Skeletal muscle satellite cell (primary cell): Measurements from ENCODE around the gene HACD4.

Experiments used
- H3K27me3 ChIP-seq: 2 replicates; pipeline ENCODE4 v1.7.0; 2013; ENCODE audit warnings: low read length; ENCODE audit not compliant: control insufficient read depth, insufficient read depth
- H3K36me3 ChIP-seq: 2 replicates; pipeline ENCODE4 v1.7.0; 2013; ENCODE audit warnings: mild to moderate bottlenecking, control low read depth, low read length; ENCODE audit not compliant: insufficient read depth
- H3K4me1 ChIP-seq: 2 replicates; pipeline ENCODE4 v1.7.0; 2013; ENCODE audit warnings: low read length; ENCODE audit not compliant: control insufficient read depth, insufficient read depth
- H3K4me2 ChIP-seq: 2 replicates; pipeline ENCODE4 v1.7.0; 2013; ENCODE audit warnings: mild to moderate bottlenecking, low read length
- H3K4me3 ChIP-seq: 2 replicates; pipeline ENCODE4 v1.7.0; 2013; ENCODE audit warnings: low read length
- H3K9ac ChIP-seq: 2 replicates; pipeline ENCODE4 v1.7.0; 2013; ENCODE audit warnings: mild to moderate bottlenecking, low read depth, low read length, moderate library complexity
- H3K9me3 ChIP-seq: replicated peaks from 2 replicates; pipeline ENCODE4 v1.7.0; 2013; ENCODE audit warnings: mild to moderate bottlenecking, control low read depth, low read length

Gene HACD4

DNA sequence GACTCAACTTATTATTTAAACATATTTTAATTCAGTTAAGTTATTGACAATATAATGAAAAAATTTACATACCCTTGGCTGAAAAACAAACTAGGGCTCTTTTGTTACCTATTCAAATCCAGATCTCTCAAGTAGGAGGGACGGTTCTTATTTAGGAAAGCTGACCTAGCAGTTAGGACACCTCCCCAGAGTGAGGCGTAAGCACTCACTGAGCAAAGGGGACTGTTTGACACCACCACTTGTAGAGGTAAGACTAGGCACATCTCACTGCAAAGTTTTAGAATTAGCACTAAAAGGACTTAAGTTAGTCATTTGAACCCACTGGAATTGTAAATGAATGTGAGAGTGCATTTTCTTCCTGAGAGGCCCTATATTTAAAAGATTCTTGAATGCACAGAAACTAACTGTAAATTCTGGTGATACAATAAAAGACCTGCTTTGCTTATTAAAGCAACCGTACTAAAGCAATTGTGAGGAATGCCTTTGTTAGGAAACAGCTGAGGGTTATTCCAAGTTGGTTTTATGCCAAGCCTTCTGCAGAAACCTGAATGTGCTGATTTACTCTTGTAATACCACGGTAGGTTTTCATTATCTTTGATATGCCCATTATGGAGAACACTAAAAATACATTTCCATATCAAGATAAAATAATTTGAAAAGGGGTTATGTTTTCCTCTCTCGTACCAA lies 16.2 kb downstream of the HACD4 start:
- Histone ChIP-seq H3K27me3 (no peaks in the 10 kb centered on the region), H3K4me3 (no peak overlapping the region), H3K4me1 (peaks cover 17% of the 10 kb centered on the region), H3K36me3 (peaks cover 3% of the 10 kb centered on the region), H3K9ac (no peak overlapping the region), H3K4me2 (no peak overlapping the region), H3K9me3 (no peaks in the 10 kb centered on the region)

DNA sequence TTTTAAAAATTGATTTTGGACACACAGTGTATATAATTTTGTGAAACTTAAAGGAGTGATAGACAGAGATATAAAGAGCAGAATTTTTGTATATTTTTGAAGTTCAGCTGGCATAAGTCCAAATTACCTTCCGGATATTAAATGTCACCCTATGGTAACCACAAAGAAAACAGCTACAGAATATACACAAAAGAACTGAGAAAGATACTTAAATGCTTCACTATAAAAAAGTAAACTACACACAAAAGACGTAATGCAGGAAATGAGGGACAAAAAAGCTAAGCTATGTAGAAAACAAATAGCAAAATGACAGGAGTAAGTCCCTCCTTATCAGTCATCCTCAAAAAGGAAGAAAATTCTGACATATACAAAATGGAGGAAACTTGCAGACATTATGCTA lies 29.4 kb downstream of the HACD4 start:
- H3K9me3 ChIP-seq = no peaks in the 10 kb centered on the region
- no peak overlapping the region for H3K9ac ChIP-seq
- H3K4me2 ChIP-seq = no peak overlapping the region
- no peaks in the 10 kb centered on the region for H3K27me3 ChIP-seq
- H3K36me3 ChIP-seq = no peaks in the 10 kb centered on the region
- no peak overlapping the region for H3K4me3 ChIP-seq
- H3K4me1 ChIP-seq = no peaks in the 10 kb centered on the region

DNA sequence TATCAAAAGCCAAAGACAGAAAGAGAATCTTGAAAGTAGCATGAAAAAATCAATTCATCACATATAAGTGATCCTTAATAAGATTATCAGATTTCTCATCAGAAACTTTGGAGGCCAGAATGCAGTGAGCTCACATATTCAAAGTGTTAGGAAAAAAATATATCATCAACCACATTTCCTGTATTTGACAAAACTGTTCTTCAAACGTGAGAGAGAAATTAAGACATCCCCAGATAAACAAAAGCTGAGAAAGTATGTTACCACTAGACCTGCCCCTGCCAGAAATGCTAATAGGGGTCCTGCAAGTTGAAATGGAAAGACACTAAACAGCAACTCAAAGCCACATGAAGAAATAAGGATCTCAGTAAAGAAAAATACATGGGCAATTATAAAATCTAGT lies 29.9 kb downstream of the HACD4 start:
- no peaks in the 10 kb centered on the region for H3K36me3 ChIP-seq
- no peak overlapping the region for H3K9ac ChIP-seq
- H3K4me3 ChIP-seq = no peak overlapping the region

DNA sequence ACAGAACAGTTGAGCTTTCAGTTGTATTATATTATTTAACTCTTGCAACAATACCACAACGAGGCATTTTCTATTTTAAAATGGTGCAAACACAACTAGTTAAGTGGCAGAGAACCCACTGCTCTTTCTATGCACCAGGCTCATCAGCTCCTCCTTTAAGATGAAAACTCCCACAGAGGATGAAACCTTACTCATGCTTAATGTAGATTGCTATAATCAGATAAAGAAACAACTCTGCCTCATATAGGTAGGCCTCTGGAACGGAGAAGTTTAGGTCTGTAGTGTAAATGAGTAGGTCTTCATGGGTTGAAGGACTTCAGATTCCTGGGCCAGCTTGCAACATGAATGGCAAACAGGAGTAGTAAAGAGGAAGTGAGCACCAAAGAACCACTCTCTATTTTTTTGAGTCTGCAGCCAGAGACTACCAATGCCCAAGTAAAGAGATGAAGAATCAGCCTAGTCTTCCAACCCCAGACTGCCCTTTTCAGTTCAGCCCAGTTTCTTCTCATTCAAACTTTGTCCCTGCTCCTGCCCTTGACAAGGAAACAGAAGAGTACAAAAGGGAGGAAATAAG lies 33.9 kb downstream of the HACD4 start:
- Histone ChIP-seq H3K4me1 (no peaks in the 10 kb centered on the region), H3K9me3 (no peaks in the 10 kb centered on the region), H3K4me3 (no peak overlapping the region), H3K27me3 (no peaks in the 10 kb centered on the region), H3K36me3 (peaks cover 12% of the 10 kb centered on the region), H3K4me2 (no peak overlapping the region), H3K9ac (no peak overlapping the region)

More for the DNA sequence above, 29.9 kb downstream of the HACD4 start:
- H3K27me3 ChIP-seq = no peaks in the 10 kb centered on the region
- no peak overlapping the region for H3K4me2 ChIP-seq
- no peaks in the 10 kb centered on the region for H3K4me1 ChIP-seq
- H3K9me3 ChIP-seq = no peaks in the 10 kb centered on the region

DNA sequence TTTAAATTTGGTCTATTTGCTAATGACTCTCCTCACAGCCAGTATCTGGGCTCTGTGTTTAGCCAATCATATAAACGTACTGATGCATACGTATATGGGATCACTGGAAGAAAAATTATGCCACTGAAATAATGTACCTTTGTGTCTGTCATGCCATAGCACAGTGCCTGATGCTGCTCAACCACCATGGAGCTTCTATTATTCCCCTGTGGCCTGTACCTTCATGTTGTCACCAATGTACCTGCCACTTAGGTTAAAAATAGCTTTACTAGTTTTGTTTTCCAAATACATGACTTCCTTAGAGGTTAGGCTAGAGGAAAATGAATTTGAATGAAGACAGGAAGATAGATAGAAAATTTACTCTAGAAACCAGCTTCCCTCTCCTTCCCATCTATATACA lies 34.6 kb downstream of the HACD4 start:
- Histone ChIP-seq H3K9ac (no peak overlapping the region), H3K27me3 (no peaks in the 10 kb centered on the region), H3K4me2 (no peak overlapping the region), H3K9me3 (no peaks in the 10 kb centered on the region), H3K4me3 (no peak overlapping the region), H3K4me1 (no peaks in the 10 kb centered on the region), H3K36me3 (peaks cover 12% of the 10 kb centered on the region)

DNA sequence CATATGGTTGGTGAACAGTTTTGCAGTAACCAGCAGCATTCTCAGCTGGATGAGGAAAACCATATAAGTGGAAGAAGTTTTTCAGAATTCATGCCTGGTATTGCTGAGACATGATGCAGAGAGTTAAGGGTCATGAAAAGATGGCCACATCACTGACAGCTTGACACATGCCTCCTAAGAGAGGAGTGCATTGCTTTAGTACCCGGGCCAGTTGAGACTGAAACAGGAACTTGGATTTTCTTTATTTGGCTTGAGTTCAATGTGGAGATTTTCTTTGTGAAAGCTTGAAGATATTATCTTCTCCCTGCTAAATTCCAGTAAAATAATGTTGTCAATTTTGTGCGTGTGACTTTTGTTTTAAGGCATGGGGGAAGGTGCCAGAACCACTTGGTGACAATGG lies 35.8 kb downstream of the HACD4 start:
- H3K4me3 ChIP-seq = no peak overlapping the region
- H3K36me3 ChIP-seq = peaks cover 14% of the 10 kb centered on the region
- no peaks in the 10 kb centered on the region for H3K9me3 ChIP-seq
- no peak overlapping the region for H3K4me2 ChIP-seq
- H3K4me1 ChIP-seq = no peaks in the 10 kb centered on the region
- H3K9ac ChIP-seq = no peak overlapping the region
- no peaks in the 10 kb centered on the region for H3K27me3 ChIP-seq

DNA sequence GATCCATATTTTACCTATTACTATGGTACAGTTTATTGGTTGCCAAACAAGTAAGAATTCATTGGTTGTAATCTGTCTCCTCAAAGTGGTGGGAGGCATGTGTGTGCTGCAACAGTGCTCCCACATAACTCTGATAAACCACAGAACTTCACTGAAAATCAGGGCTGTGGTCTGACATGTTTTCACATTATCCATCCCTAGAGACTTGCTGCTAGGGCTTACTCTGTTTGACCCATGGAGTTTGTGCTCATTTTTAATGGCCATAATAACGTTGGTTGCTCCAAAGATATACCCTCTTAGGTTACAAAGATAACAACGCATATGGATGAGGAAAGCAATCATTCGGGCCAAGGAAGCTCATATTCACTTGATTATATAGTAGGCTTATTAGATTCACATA lies 37.0 kb downstream of the HACD4 start:
- H3K36me3 ChIP-seq = peaks cover 21% of the 10 kb centered on the region

DNA sequence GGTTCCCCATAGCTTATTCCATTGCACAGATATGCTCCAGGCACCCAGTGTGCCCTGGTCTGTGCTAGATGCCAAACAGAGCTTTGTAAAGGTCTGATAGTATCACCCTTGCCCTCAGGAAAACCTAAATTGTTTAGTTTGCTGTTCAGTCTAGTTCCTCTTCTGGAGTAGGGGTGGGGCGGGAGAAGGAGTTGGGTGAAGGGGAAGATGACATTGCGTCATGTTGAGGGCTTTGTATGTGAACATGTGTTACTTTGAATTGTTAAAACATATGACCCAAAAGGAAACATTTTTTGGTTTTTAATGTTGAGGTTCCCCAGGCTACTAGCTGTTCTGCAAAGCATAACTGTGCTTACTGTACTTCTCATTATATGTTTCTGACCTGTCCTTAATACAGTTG lies 40.6 kb downstream of the HACD4 start:
- H3K4me1 ChIP-seq = peaks cover 5% of the 10 kb centered on the region
- H3K9me3 ChIP-seq = no peaks in the 10 kb centered on the region
- no peak overlapping the region for H3K9ac ChIP-seq
- no peak overlapping the region for H3K4me3 ChIP-seq
- peaks cover 28% of the 10 kb centered on the region for H3K36me3 ChIP-seq
- H3K4me2 ChIP-seq = no peak overlapping the region
- no peaks in the 10 kb centered on the region for H3K27me3 ChIP-seq

More for the DNA sequence above, 37.0 kb downstream of the HACD4 start:
- Histone ChIP-seq H3K9ac (no peak overlapping the region), H3K9me3 (no peaks in the 10 kb centered on the region), H3K27me3 (no peaks in the 10 kb centered on the region), H3K4me3 (no peak overlapping the region), H3K4me1 (no peaks in the 10 kb centered on the region), H3K4me2 (no peak overlapping the region)

DNA sequence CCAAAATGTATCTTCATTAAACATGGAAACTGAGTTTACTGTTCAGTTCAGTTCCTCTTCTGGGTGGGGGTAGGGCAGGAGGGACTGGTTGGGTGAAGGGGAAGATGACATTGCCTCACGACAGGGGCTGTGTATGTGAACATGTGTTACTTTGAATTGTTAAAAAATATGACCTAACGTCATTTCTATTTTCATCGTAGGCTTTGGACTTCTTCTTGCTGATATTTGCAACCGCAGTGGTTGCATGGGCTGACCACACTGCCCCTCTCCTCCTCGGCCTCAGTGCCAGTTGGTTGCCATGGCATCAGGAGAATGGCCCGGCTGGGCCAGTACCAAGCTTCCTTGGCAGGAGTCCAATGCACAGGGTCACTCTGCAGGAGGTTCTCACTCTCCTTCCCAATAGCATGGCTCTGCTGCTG lies 41.5 kb downstream of the HACD4 start:
- no peak overlapping the region for H3K4me3 ChIP-seq
- no peaks in the 10 kb centered on the region for H3K27me3 ChIP-seq
- H3K4me2 ChIP-seq = no peak overlapping the region
- H3K9ac ChIP-seq = no peak overlapping the region
- H3K36me3 ChIP-seq = peaks cover 28% of the 10 kb centered on the region
- H3K4me1 ChIP-seq = peaks cover 5% of the 10 kb centered on the region
- H3K9me3 ChIP-seq = no peaks in the 10 kb centered on the region

DNA sequence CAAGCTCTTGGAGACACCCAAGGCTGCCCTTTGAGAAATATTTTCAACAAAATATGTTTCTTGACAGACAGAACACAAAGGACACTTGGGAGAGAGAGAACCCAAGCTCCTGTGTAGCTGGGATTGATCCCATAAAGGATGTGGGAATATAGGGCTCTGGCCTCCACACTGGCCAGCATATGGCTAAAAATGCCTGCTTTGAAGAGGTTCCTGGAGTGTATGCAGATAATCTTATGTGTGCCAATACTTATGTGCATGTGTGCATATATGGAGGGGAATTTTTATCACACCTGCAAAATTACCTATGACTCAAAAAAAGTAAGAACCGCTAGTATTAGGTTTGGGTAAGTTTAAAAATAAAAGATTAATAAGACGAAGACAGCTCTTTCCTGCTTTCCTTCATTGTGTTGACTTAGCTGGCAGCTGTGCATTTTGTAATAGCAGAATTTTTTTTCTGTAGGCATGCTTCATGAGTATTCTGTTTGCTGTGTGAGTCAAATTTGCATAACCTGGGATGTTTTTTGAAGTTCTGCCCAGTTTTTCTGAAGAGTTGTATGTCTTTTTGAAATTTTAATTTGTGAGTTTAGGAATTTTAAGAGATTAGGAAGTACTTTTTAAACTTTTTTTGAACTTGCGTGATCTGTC lies 42.6 kb downstream of the HACD4 start:
- H3K4me3 ChIP-seq = no peak overlapping the region
- H3K9ac ChIP-seq = no peak overlapping the region
- peaks cover 20% of the 10 kb centered on the region for H3K36me3 ChIP-seq
- H3K4me1 ChIP-seq = peaks cover 5% of the 10 kb centered on the region
- H3K9me3 ChIP-seq = no peaks in the 10 kb centered on the region
- H3K27me3 ChIP-seq = no peaks in the 10 kb centered on the region
- H3K4me2 ChIP-seq = no peak overlapping the region

DNA sequence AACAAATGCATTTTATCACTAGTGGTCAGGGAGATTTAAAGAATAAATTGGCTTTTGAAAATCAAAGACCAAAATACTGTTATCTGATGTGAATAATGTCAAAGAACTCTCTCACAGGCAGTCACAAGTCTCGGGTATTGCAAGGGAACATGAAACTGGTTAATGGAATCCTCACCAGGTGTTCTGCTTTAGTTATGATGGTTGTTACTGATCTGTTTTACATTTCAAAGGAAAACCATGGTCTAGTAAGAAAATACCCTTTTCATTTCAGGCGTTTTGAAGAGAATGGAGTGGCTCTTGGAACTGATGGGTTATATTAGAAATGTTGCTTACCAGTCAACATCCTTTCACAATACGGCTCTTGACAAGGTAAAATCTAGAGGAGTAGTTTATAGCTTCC lies 43.4 kb downstream of the HACD4 start:
- H3K4me2 ChIP-seq = no peak overlapping the region

DNA sequence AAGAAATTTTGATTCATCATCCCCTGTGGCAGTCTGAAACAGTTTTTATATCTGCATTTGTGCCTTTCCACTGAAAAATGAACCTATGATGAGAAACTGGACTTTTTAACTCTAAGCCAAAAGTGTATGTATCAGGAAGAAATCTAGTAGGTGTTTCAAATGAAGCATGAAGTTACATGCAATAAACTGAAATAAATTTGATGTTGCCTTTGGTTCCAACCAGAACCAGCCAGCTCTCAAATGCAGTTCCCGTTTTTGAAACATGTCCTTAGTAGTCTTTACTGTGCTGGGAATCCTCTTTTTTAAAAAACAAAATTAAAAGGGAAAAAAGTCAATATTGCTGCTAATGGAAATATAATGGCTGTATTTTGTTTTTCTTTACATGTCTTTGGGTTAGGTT lies 43.9 kb downstream of the HACD4 start:
- Histone ChIP-seq H3K36me3 (peaks cover 15% of the 10 kb centered on the region), H3K4me1 (peaks cover 5% of the 10 kb centered on the region), H3K4me2 (no peak overlapping the region), H3K9me3 (no peaks in the 10 kb centered on the region), H3K4me3 (no peak overlapping the region), H3K9ac (no peak overlapping the region), H3K27me3 (no peaks in the 10 kb centered on the region)

More for the DNA sequence above, 43.4 kb downstream of the HACD4 start:
- Histone ChIP-seq H3K9ac (no peak overlapping the region), H3K9me3 (no peaks in the 10 kb centered on the region), H3K36me3 (peaks cover 17% of the 10 kb centered on the region), H3K27me3 (no peaks in the 10 kb centered on the region), H3K4me3 (no peak overlapping the region), H3K4me1 (peaks cover 5% of the 10 kb centered on the region)
